GM23248 (cell line): ENCODE measurements around the gene CPAMD8.

Experiments used
- EZH2 ChIP-seq: fragments of 200-600 bp; sonication (generic); IDR thresholded peaks from 2 replicates; pipeline ENCODE4 v1.6.1; 2018; ENCODE audit warnings: antibody characterized with exemption, mild to moderate bottlenecking; ENCODE audit not compliant: insufficient read depth, poor library complexity, severe bottlenecking
- EZH2phosphoT487 ChIP-seq: fragments of 200-600 bp; sonication (generic); IDR thresholded peaks from 2 replicates; pipeline ENCODE4 v1.6.1; 2018; ENCODE audit warnings: antibody characterized with exemption, moderate library complexity, mild to moderate bottlenecking, low read depth; ENCODE audit not compliant: insufficient read depth

- TF ChIP-seq EZH2phosphoT487: no peak
- no peak for TF ChIP-seq EZH2
Observed at GRCh38 chr19:17061205-17061604, 34.6 kb upstream of the CPAMD8 start.
